Lung (tissue), 12 donors: ENCODE results near the gene ING5. TPM values are rescaled to one million over a fixed set of nuclear protein-coding genes. Genes with fewer than 3 reads are reported as not detected.
"Not testable (repeated sequence)": the region's sequence is repeated elsewhere in the genome, so short reads cannot be mapped to it uniquely, and the experiment has no call there.

ENCODE experiments used
- ATAC-seq: fragments of 200-7000 bp; cut with Tn5 transposase; one replicate; pipeline ENCODE4 v1.9.1; 2020; ENCODE audit warnings: moderate number of reproducible peaks; ENCODE audit not compliant: insufficient read depth, low FRiP score
- DNase-seq, 3 donors: peaks; one replicate each; pipeline ENCODE4 v3.0.0-alpha.2; 2013 to 2017
- H3K27ac ChIP-seq, 2 donors: one replicate each; pipeline ENCODE4 v1.5.1; 2013; ENCODE audit warnings: mild to moderate bottlenecking in 2 of 2, moderate library complexity in 2 of 2, control low read depth in 1 of 2, inconsistent platforms in 1 of 2, low read depth in 1 of 2, low read length in 1 of 2
- H3K27me3 ChIP-seq, 3 donors: one replicate each; pipeline ENCODE4 v1.5.1; 2013; ENCODE audit warnings: low read length in 2 of 3; ENCODE audit not compliant: control insufficient read depth in 3 of 3, insufficient read depth in 3 of 3
- H3K36me3 ChIP-seq, 4 donors: one replicate each; pipeline ENCODE4 v1.5.1; 2013; ENCODE audit warnings: low read length in 4 of 4, mild to moderate bottlenecking in 1 of 4, moderate library complexity in 1 of 4; ENCODE audit not compliant: control insufficient read depth in 4 of 4, insufficient read depth in 4 of 4
- H3K4me1 ChIP-seq, 5 donors: one replicate each; pipeline ENCODE4 v1.5.1; 2013; ENCODE audit warnings: low read length in 5 of 5, mild to moderate bottlenecking in 2 of 5, moderate library complexity in 1 of 5; ENCODE audit not compliant: control insufficient read depth in 5 of 5, insufficient read depth in 5 of 5
- H3K4me3 ChIP-seq: one replicate; pipeline ENCODE4 v1.5.1; 2013; ENCODE audit warnings: mild to moderate bottlenecking, control low read depth, moderate library complexity
- H3K9ac ChIP-seq, 2 donors: one replicate each; pipeline ENCODE4 v1.5.1; 2013; ENCODE audit warnings: low read length in 2 of 2, control low read depth in 1 of 2; ENCODE audit not compliant: insufficient read depth in 1 of 2
- H3K9me3 ChIP-seq, 4 donors: one replicate each; pipeline ENCODE4 v1.5.1; 2013; ENCODE audit warnings: low read length in 3 of 4, mild to moderate bottlenecking in 1 of 4, moderate library complexity in 1 of 4; ENCODE audit not compliant: control insufficient read depth in 4 of 4, insufficient read depth in 3 of 4
- WGBS, 2 donors: extraction: QIAGEN DNeasy Blood & Tissue Kit; methylation state at CpG; one replicate each; pipeline ENCODE4 v1.1.7; 2013; 5-methylcytosine and 5-hydroxymethylcytosine counted together
- polyA plus RNA-seq, 2 donors: library from polyadenylated mRNA; stranded (reverse); fragments of 200-250 nt; gene quantifications; one replicate each; pipeline ENCODE4 v1.2.1, GENCODE V29; 2013
- total RNA-seq, 2 donors: library from RNA; depleted of rRNA in 1 of 2; stranded (reverse); fragments of >200 nt in 1 of 2; gene quantifications; one replicate each; pipeline ENCODE4 v1.2.1, GENCODE V29; 2014 to 2021
- TF ChIP-seq, protein P1 (sequence below): IDR thresholded peaks from 2 replicates; pipeline ENCODE4 v1.5.1; 2012; ENCODE audit warnings: mild to moderate bottlenecking; ENCODE audit errors: control extremely low read depth, extremely low read depth
- donor health status: control.
- donor health status: control.
- donor health status: Bipolar disorder and iron deficiency.
- donor health status: healthy.
- donor health status: DM: yes; HTN: yes; CAD: no.

Gene ING5
- total and polyA plus RNA-seq, 4 donors = 19.2 to 46.8 (median 31.1) TPM

DNA sequence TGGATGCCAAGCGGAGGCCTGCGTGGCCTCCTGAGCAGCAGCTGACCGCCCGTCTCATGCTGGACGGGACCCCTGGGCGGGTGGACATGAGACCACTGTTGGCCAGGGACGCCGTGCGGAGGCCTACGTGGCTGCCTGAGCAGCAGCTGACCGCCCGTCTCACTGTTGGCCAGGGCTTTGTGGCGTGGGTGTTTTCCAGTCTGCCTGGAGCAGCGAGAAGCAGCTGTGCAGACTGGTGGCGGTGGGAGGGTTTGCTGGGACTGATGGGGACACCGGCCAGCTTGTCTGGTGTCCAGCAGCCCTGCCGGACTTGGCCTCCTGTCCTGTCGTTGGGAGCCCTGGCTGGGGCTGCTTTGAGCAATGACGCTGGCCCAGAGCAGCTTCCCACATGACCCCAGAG, 26.8 kb downstream of the ING5 start:
- H3K9ac ChIP-seq = no peak overlapping the region
- DNase-seq = no peak
- H3K4me3 ChIP-seq = no peak overlapping the region
- no peaks in the 10 kb centered on the region for H3K4me1 ChIP-seq
- peaks cover 3 to 21% (median 10%) of the 10 kb centered on the region in 4 donors for H3K36me3 ChIP-seq
- H3K27me3 ChIP-seq = no peaks in the 10 kb centered on the region
- H3K27ac ChIP-seq = no peak overlapping the region
- no peaks in the 10 kb centered on the region for H3K9me3 ChIP-seq
- no peak for ATAC-seq
- WGBS, 2 donors = 82 to 97% methylated on average over 19 of the region's 19 CpGs
- TF ChIP-seq, protein P1, sequence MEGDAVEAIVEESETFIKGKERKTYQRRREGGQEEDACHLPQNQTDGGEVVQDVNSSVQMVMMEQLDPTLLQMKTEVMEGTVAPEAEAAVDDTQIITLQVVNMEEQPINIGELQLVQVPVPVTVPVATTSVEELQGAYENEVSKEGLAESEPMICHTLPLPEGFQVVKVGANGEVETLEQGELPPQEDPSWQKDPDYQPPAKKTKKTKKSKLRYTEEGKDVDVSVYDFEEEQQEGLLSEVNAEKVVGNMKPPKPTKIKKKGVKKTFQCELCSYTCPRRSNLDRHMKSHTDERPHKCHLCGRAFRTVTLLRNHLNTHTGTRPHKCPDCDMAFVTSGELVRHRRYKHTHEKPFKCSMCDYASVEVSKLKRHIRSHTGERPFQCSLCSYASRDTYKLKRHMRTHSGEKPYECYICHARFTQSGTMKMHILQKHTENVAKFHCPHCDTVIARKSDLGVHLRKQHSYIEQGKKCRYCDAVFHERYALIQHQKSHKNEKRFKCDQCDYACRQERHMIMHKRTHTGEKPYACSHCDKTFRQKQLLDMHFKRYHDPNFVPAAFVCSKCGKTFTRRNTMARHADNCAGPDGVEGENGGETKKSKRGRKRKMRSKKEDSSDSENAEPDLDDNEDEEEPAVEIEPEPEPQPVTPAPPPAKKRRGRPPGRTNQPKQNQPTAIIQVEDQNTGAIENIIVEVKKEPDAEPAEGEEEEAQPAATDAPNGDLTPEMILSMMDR = no peak

DNA sequence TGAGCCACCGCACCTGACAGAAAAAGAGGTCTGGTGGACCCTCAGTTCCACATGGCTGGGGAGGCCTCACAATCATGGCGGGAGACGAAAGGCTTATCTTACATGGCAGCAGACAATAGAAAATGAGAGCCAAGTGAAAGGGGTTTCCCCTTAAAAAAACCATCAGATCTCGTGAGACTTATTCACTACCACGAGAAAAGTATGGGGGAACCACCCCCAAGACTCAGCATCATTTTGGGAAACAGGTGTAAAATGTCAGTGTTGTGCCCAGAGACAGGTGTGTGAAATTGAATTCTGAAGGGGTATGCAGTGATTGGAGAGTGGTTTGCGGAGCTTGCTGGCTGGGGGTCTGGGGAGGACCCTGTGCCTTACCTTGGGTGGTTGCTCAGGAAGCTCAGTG, 28.0 kb downstream of the ING5 start:
- Histone ChIP-seq H3K36me3 (peaks cover 0 to 14% (median 4%) of the 10 kb centered on the region in 4 donors), H3K27ac (no peak overlapping the region), H3K9ac (no peak overlapping the region), H3K9me3 (no peaks in the 10 kb centered on the region), H3K27me3 (no peaks in the 10 kb centered on the region), H3K4me3 (no peak overlapping the region), H3K4me1 (peaks cover 0 to 3% (median 0%) of the 10 kb centered on the region in 5 donors)
- TF ChIP-seq, protein P1 = no peak
- WGBS, 2 donors = 93 to 94% methylated on average over 6 of the region's 6 CpGs
- no peak for DNase-seq
- ATAC-seq = no peak

DNA sequence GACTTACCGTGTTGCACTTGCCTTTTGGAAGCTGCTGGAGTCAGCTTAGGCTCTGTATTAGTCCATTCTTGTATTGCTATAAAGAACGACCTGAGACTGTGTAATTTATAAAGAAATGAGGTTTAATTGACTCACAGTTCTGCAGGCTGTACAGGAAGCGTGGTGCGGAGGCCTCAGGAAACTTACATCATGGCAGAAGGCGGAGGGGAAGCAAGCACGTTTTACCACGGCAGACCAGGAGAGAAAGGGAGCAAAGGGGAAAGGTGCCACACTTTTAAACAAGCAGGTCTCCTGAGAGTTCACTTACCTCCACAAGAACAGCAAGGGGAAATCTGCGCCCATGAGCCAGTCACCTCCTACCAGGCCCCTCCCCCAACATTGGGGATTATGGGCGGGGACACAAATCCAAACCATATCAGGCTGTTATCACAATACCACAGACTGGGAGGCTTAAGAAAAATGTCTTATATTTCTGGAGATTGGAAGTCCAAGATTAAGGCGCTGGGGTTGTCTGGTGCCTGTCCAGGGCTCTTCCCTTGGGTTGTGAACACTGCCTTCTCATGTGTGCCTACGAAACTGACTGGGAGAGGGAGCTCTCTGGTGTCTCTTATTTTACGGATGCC, 28.9 kb downstream of the ING5 start:
- Histone ChIP-seq H3K36me3 (peaks cover 0 to 8% (median 0%) of the 10 kb centered on the region in 4 donors), H3K9me3 (no peaks in the 10 kb centered on the region), H3K9ac (no peak overlapping the region), H3K27me3 (no peaks in the 10 kb centered on the region), H3K27ac (no peak overlapping the region), H3K4me1 (peaks cover 0 to 6% (median 0%) of the 10 kb centered on the region in 5 donors), H3K4me3 (no peak overlapping the region)
- ATAC-seq (no peak), DNase-seq (no peak)
- 52 to 72% methylated on average over 12 of the region's 12 CpGs for WGBS, 2 donors
- TF ChIP-seq, protein P1 = no peak

DNA sequence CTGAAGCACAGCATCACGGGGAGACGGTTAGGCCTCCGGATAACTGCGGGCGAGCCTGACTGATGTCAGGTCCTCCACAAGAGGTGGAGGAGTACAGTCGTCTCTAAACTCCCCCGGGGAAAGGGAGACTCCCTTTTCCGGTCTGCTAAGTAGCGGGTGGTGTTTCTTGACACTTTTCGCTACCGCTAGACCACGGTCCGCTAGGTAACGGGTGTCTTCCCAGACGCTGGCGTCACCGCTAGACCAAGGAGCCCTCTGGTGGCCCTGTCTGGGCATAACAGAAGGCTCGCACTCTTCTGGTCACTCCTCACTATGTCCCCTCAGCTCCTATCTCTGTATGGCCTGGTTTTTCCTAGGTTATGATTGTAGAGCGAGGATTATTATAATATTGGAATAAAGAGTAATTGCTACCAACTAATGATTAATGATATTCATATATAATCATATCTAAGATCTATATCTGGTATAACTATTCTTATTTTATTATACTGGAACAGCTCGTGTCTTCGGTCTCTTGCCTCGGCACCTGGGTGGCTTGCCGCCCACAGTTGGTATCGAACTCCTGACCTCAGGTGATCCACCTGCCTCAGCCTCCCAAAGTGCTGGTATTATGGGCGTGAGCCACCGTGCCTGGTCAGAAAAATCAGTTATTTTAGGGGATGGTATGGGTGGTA, 30.8 kb downstream of the ING5 start:
- not testable (repeated sequence) for H3K9me3 ChIP-seq, H3K36me3 ChIP-seq, H3K27ac ChIP-seq, H3K4me1 ChIP-seq, H3K4me3 ChIP-seq, H3K9ac ChIP-seq, ATAC-seq, H3K27me3 ChIP-seq
- WGBS, 2 donors = 44 to 48% methylated on average over 19 to 25 of the region's 26 CpGs
- DNase-seq = peak; percentile 9 to 31 (median 30)
